GM23248 (cell line): ENCODE results near the gene HADHB.

ENCODE experiments used
- EZH2 ChIP-seq: fragments of 200-600 bp; sonication (generic); IDR thresholded peaks from 2 replicates; pipeline ENCODE4 v1.6.1; 2018; ENCODE audit warnings: antibody characterized with exemption, mild to moderate bottlenecking; ENCODE audit not compliant: insufficient read depth, poor library complexity, severe bottlenecking
- EZH2phosphoT487 ChIP-seq: fragments of 200-600 bp; sonication (generic); IDR thresholded peaks from 2 replicates; pipeline ENCODE4 v1.6.1; 2018; ENCODE audit warnings: antibody characterized with exemption, moderate library complexity, mild to moderate bottlenecking, low read depth; ENCODE audit not compliant: insufficient read depth

GRCh38 chr2:26336719-26337118, 92.0 kb downstream of the HADHB start:
- TF ChIP-seq EZH2, result no peak
- TF ChIP-seq EZH2phosphoT487, result no peak
